CD14-positive monocyte (primary cell): ENCODE measurements around the gene C16orf95. TPM values are rescaled to one million over a fixed set of nuclear protein-coding genes. Genes with fewer than 3 reads are reported as not detected.
"Not testable (repeated sequence)": the region's sequence is repeated elsewhere in the genome, so short reads cannot be mapped to it uniquely, and the experiment has no call there.

Source experiments
- DNase-seq, 3 donors: peaks; one replicate each; pipeline ENCODE4 v3.0.0-alpha.2; 2011 to 2022
- H2AFZ ChIP-seq: 2 replicates; pipeline ENCODE4 v1.6.0; 2012; ENCODE audit warnings: mild to moderate bottlenecking, low read depth, low read length, inconsistent platforms; ENCODE audit not compliant: insufficient read depth, poor library complexity, severe bottlenecking
- H3K27ac ChIP-seq, 2 donors: 1 replicate in 1 of 2; 2 replicates in 1 of 2; pipeline ENCODE4 v1.5.1; 2012 to 2013; ENCODE audit warnings: low read length in 2 of 2, control low read depth in 1 of 2, inconsistent platforms in 1 of 2, low read depth in 1 of 2, mild to moderate bottlenecking in 1 of 2
- H3K27me3 ChIP-seq, 2 donors: one replicate each; pipeline versions ENCODE4 v1.6.0 to v1.6.1; 2011 to 2013; ENCODE audit warnings: low read length in 2 of 2; ENCODE audit not compliant: control insufficient read depth in 2 of 2, insufficient read depth in 2 of 2
- H3K36me3 ChIP-seq, 2 donors: replicated peaks in 1 of 2; 1 replicate in 1 of 2; 2 replicates in 1 of 2; pipeline versions ENCODE4 v1.5.1 to v1.6.1; 2012 to 2013; ENCODE audit warnings: low read length in 2 of 2, control low read depth in 1 of 2, inconsistent platforms in 1 of 2, mild to moderate bottlenecking in 1 of 2; ENCODE audit not compliant: insufficient read depth in 2 of 2, control insufficient read depth in 1 of 2
- H3K4me1 ChIP-seq, 2 donors: 1 replicate in 1 of 2; 2 replicates in 1 of 2; pipeline versions ENCODE4 v1.5.1 to v1.6.1; 2012 to 2013; ENCODE audit warnings: low read length in 2 of 2, control low read depth in 1 of 2, inconsistent platforms in 1 of 2, mild to moderate bottlenecking in 1 of 2, moderate library complexity in 1 of 2; ENCODE audit not compliant: insufficient read depth in 2 of 2, control insufficient read depth in 1 of 2
- H3K4me2 ChIP-seq: replicated peaks from 2 replicates; pipeline ENCODE3; 2012; ENCODE audit warnings: low read length, moderate library complexity, mild to moderate bottlenecking; ENCODE audit not compliant: poor library complexity, severe bottlenecking; ENCODE audit errors: extremely low read depth
- H3K4me3 ChIP-seq, 3 experiments: fragments of 200-600 bp in 1 of 3; sonication (generic) in 1 of 3; replicated peaks in 1 of 3; 1 replicate in 2 of 3; 2 replicates in 1 of 3; pipeline ENCODE4 v1.5.1; 2011 to 2013; ENCODE audit warnings: low read length in 3 of 3, mild to moderate bottlenecking in 3 of 3, control low read depth in 2 of 3, low read depth in 2 of 3, inconsistent platforms in 1 of 3, moderate library complexity in 1 of 3
- H3K79me2 ChIP-seq: 2 replicates; pipeline ENCODE4 v1.6.0; 2012; ENCODE audit warnings: mild to moderate bottlenecking, control low read depth, inconsistent platforms, low read length, moderate library complexity; ENCODE audit not compliant: insufficient read depth
- H3K9ac ChIP-seq: 2 replicates; pipeline ENCODE4 v1.6.0; 2017; ENCODE audit warnings: low read length, mild to moderate bottlenecking; ENCODE audit not compliant: insufficient read depth, poor library complexity, severe bottlenecking
- H3K9me3 ChIP-seq, 2 donors: replicated peaks in 1 of 2; 1 replicate in 1 of 2; 2 replicates in 1 of 2; pipeline versions ENCODE4 v1.5.1 to v1.6.1; 2012 to 2013; ENCODE audit warnings: low read length in 2 of 2, control low read depth in 1 of 2; ENCODE audit not compliant: control insufficient read depth in 1 of 2, insufficient read depth in 1 of 2
- H4K20me1 ChIP-seq: 2 replicates; pipeline ENCODE4 v1.6.0; 2012; ENCODE audit warnings: mild to moderate bottlenecking, low read length, control low read depth, moderate library complexity; ENCODE audit not compliant: insufficient read depth
- H3K27ac Mint-ChIP-seq, 7 donors: one replicate each; pipeline ENCODE4 v1.8.0; 2020; ENCODE audit warnings: mild to moderate bottlenecking in 7 of 7, mixed read lengths in 7 of 7, moderate library complexity in 6 of 7, inconsistent platforms in 2 of 7
- H3K27me3 Mint-ChIP-seq, 3 donors: one replicate each; pipeline ENCODE4 v1.8.0; 2021 to 2022; ENCODE audit warnings: low read depth in 3 of 3, mild to moderate bottlenecking in 3 of 3, mixed read lengths in 3 of 3, moderate library complexity in 3 of 3, inconsistent platforms in 1 of 3
- H3K36me3 Mint-ChIP-seq, 2 donors: one replicate each; pipeline ENCODE4 v1.8.0; 2020; ENCODE audit warnings: mixed read lengths in 2 of 2, inconsistent platforms in 1 of 2, mild to moderate bottlenecking in 1 of 2
- H3K4me1 Mint-ChIP-seq: one replicate; pipeline ENCODE4 v1.8.0; 2020; ENCODE audit warnings: mild to moderate bottlenecking, mixed read lengths
- H3K4me3 Mint-ChIP-seq, 2 donors: one replicate each; pipeline ENCODE4 v1.8.0; 2020; ENCODE audit warnings: mild to moderate bottlenecking in 2 of 2, mixed read lengths in 2 of 2, moderate library complexity in 1 of 2
- H3K9me3 Mint-ChIP-seq, 7 donors: one replicate each; pipeline ENCODE4 v1.8.0; 2020 to 2022; ENCODE audit warnings: mixed read lengths in 7 of 7, mild to moderate bottlenecking in 6 of 7, moderate library complexity in 6 of 7, inconsistent platforms in 2 of 7
- CTCF ChIP-seq: fragments of 200-600 bp; IDR thresholded peaks from one replicate; pipeline ENCODE4 v1.8.0; 2022; ENCODE audit warnings: antibody characterized with exemption, mild to moderate bottlenecking
- WGBS: methylation state at CpG from one replicate; pipeline ENCODE4 v1.1.5; 2013; ENCODE audit warnings: missing lambda C conversion rate; ENCODE audit not compliant: insufficient coverage; 5-methylcytosine and 5-hydroxymethylcytosine counted together
- intact Hi-C, 2 donors: fragments of 100-400 bp; cut with micrococcal nuclease; formaldehyde crosslinking; loops; one replicate each; pipeline versions ENCODE4 v1.15.0 to v1.15.1; 2023
- polyA plus RNA-seq, 3 donors: library from polyadenylated mRNA; depleted of rRNA in 1 of 3; unstranded in 2 of 3; stranded (reverse) in 1 of 3; fragments of 300-500 nt in 2 of 3; fragments of >200 nt in 1 of 3; fragmentation: Illumina TruSeq in 2 of 3; gene quantifications; 1 replicate in 2 of 3; 2 replicates in 1 of 3; pipeline ENCODE4 v1.2.3, GENCODE V29; 2012 to 2021

The C16orf95 gene
- polyA plus RNA-seq, 3 donors: 0.89 to 1.9 (median 1.7) TPM

- WGBS: 87% methylated on average over 8 of the region's 17 CpGs
- Histone ChIP-seq H3K9me3 (peaks cover 0 to 8% of the 10 kb centered on the region in 2 donors), H3K79me2 (no peaks in the 10 kb centered on the region), H2AFZ (no peak overlapping the region), H3K4me2 (no peak overlapping the region), H3K27me3 (peaks cover 29 to 65% of the 10 kb centered on the region in 2 donors), H3K27ac (no peak overlapping the region), H4K20me1 (peaks cover 72% of the 10 kb centered on the region), H3K36me3 (peaks cover 0 to 10% of the 10 kb centered on the region in 2 donors), H3K9ac (no peak overlapping the region), H3K4me3 (no peak overlapping the region), H3K4me1 (peaks cover 11 to 14% of the 10 kb centered on the region in 2 donors)
- H3K27me3 Mint-ChIP-seq: peaks cover 69 to 91% (median 81%) of the 10 kb centered on the region in 3 donors
- intact Hi-C loops: no loop called here
- peaks cover 19% of the 10 kb centered on the region for H3K4me1 Mint-ChIP-seq
- no peak overlapping the region for H3K27ac Mint-ChIP-seq
- peak overlapping the region in 1 of 2 donors; percentile 56 for H3K4me3 Mint-ChIP-seq
- no peak for DNase-seq
- TF ChIP-seq CTCF: no peak
- H3K36me3 Mint-ChIP-seq: peaks cover 62 to 68% of the 10 kb centered on the region in 2 donors
- peaks cover 0 to 25% (median 6%) of the 10 kb centered on the region in 7 donors for H3K9me3 Mint-ChIP-seq
Measured at GRCh38 chr16:87363771-87364455, 46.7 kb upstream of the C16orf95 start.

GRCh38 chr16:87362828-87363559 lies 45.8 kb upstream of the C16orf95 start:
- Mint-ChIP-seq H3K4me1 (peaks cover 10% of the 10 kb centered on the region), H3K27me3 (peaks cover 62 to 85% (median 81%) of the 10 kb centered on the region in 3 donors), H3K4me3 (peak overlapping the region in 1 of 2 donors; percentile 56), H3K36me3 (peaks cover 71 to 77% of the 10 kb centered on the region in 2 donors), H3K9me3 (peaks cover 0 to 25% (median 6%) of the 10 kb centered on the region in 7 donors)
- H3K4me2 ChIP-seq, DNase-seq, H2AFZ ChIP-seq, H3K79me2 ChIP-seq, H3K27ac ChIP-seq, intact Hi-C loops, H3K4me1 ChIP-seq, H3K4me3 ChIP-seq, H3K9ac ChIP-seq, H3K9me3 ChIP-seq, H3K27ac Mint-ChIP-seq: not testable (repeated sequence)
- 100% methylated on average over 7 of the region's 13 CpGs for WGBS
- peaks cover 64% of the 10 kb centered on the region for H4K20me1 ChIP-seq
- H3K27me3 ChIP-seq: peaks cover 28 to 64% of the 10 kb centered on the region in 2 donors
- peaks cover 4 to 19% of the 10 kb centered on the region in 2 donors for H3K36me3 ChIP-seq
